ENCODE data around the gene ZNF134.

DNA sequence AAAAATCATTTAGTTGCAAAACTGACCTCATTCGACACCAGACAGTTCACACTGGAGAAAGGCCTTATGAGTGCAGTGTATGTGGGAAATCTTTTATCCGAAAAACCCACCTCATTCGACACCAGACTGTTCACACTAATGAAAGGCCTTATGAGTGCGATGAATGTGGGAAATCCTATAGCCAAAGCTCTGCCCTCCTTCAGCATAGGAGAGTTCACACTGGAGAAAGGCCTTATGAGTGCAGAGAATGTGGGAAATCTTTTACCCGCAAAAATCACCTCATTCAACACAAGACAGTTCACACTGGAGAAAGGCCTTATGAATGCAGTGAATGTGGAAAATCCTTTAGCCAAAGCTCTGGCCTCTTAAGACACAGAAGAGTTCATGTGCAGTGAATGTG is 7.1 kb upstream of the ZNF134 start:
- TF ChIP-seq, protein P1, sequence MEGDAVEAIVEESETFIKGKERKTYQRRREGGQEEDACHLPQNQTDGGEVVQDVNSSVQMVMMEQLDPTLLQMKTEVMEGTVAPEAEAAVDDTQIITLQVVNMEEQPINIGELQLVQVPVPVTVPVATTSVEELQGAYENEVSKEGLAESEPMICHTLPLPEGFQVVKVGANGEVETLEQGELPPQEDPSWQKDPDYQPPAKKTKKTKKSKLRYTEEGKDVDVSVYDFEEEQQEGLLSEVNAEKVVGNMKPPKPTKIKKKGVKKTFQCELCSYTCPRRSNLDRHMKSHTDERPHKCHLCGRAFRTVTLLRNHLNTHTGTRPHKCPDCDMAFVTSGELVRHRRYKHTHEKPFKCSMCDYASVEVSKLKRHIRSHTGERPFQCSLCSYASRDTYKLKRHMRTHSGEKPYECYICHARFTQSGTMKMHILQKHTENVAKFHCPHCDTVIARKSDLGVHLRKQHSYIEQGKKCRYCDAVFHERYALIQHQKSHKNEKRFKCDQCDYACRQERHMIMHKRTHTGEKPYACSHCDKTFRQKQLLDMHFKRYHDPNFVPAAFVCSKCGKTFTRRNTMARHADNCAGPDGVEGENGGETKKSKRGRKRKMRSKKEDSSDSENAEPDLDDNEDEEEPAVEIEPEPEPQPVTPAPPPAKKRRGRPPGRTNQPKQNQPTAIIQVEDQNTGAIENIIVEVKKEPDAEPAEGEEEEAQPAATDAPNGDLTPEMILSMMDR (IDR thresholded peaks at IDR 0.05), result no peak
- TF ChIP-seq POLR2A (IDR thresholded peaks at IDR 0.05), result no peak

Measured in thyroid gland (tissue), 4 donors.